Measurements from ENCODE around the gene FBXO27. TPM values are rescaled to one million over a fixed set of nuclear protein-coding genes. Genes with fewer than 3 reads are reported as not detected.

Gene FBXO27
- total RNA-seq, 1 experiment from 2014 or later = 16.4 TPM

DNA sequence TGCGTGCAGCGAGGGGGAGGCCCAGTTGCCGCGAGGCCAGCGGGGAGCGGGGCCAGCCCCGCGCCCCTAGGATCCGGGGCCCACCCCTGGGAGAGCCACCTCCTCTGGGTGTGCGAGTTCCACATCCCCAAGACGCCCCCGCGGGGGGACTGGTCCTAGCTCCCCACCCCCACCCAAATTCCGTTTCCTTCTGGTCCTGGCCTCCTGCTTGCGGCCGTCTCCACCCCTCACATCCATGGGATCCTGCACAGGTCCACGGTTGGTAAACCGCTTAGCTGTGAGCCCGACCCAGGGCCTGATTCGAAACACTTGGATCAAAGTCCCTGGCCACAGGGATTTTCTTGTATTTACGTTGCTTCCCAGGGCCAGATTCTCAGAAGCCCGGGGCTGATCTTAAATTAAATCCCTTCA, 56.5 kb downstream of the FBXO27 start:
- TF ChIP-seq EGR1 (IDR thresholded peaks at IDR 0.05; ENCODE audit: low read depth) (peak; percentile 43; the same call in 1 of the 2 replicates), POLR2A (IDR thresholded peaks at IDR 0.05; ENCODE audit: borderline replicate concordance, extremely low read depth, insufficient read depth, insufficient read length) (no peak), CBX3 (IDR thresholded peaks at IDR 0.05; ENCODE audit: low read depth) (no peak), ZFX (IDR thresholded peaks at IDR 0.05) (no peak), TCF7L2 (IDR thresholded peaks at IDR 0.05; ENCODE audit: borderline replicate concordance, extremely low read depth, insufficient read depth, insufficient read length) (no peak), ZNF274 (IDR thresholded peaks at IDR 0.05; ENCODE audit: low read depth, low read length) (no peak), ZBTB33 (IDR thresholded peaks at IDR 0.05; ENCODE audit: extremely low read depth, insufficient replicate concordance, low read length) (no peak), SP1 (IDR thresholded peaks at IDR 0.05; ENCODE audit: low read depth) (no peak), POLR2AphosphoS5 (IDR thresholded peaks at IDR 0.05; ENCODE audit: low read depth, low read length) (0 out of 2 replicates have a peak, but pooled peaks have one; percentile 3), SIN3A (IDR thresholded peaks at IDR 0.05; ENCODE audit: low read depth) (no peak)
- TF ChIP-seq, protein P1, sequence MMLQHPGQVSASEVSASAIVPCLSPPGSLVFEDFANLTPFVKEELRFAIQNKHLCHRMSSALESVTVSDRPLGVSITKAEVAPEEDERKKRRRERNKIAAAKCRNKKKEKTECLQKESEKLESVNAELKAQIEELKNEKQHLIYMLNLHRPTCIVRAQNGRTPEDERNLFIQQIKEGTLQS (IDR thresholded peaks at IDR 0.05) = no peak
- TF ChIP-seq, protein P2, sequence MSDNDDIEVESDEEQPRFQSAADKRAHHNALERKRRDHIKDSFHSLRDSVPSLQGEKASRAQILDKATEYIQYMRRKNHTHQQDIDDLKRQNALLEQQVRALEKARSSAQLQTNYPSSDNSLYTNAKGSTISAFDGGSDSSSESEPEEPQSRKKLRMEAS (IDR thresholded peaks at IDR 0.05) = no peak
- Histone ChIP-seq H3K36me3 (ENCODE audit: control insufficient read depth in 1 of 2, insufficient read depth in 2 of 2, low read length in 2 of 2) (no peaks in the 10 kb centered on the region), H2AFZ (ENCODE audit: low read depth, low read length, poor library complexity, severe bottlenecking) (no peak overlapping the region), H3K27ac (ENCODE audit: low read depth, low read length) (peak overlapping the region; percentile 61), H3K4me1 (ENCODE audit: control insufficient read depth in 1 of 2, insufficient read depth in 2 of 2, low read length in 2 of 2) (peaks cover 8 to 16% of the 10 kb centered on the region in 2 experiments; a peak in 3 of 4 replicates), H3K9ac (ENCODE audit: low read length) (peak overlapping the region; percentile 68), H4K20me1 (ENCODE audit: insufficient read depth) (no peaks in the 10 kb centered on the region), H3K79me2 (ENCODE audit: insufficient read depth, low read length) (peaks cover 16% of the 10 kb centered on the region), H3K4me2 (ENCODE audit: low read length) (peak overlapping the region; percentile 75), H3K9me2 (ENCODE audit: insufficient read depth) (no peaks in the 10 kb centered on the region), H3K27me3 (ENCODE audit: insufficient read depth, low read length) (no peaks in the 10 kb centered on the region), H3K4me3 (replicated peaks in 1 of 2; ENCODE audit: low read depth in 1 of 2, low read length in 2 of 2) (peak overlapping the region; percentile 16 to 50), H3K9me3 (ENCODE audit: control insufficient read depth in 1 of 2, insufficient read depth in 1 of 2, low read depth in 1 of 2, low read length in 2 of 2) (peaks cover 0 to 2% of the 10 kb centered on the region in 2 experiments; a peak in 2 of 4 replicates)
- intact Hi-C loops (cut with micrococcal nuclease) = no loop called here
- ChIA-PET CTCF (interaction anchor here (0.6 to 1.5 kb wide), 7 partner anchors 13 to 262 kb away, joined by 3 to 7 read pairs (median 4); no protein-coding TSS in a partner anchor), POLR2A (interaction anchor here (0.8 to 1.1 kb wide), 2 partner anchors 56 to 153 kb away, joined by 3 to 5 read pairs; no protein-coding TSS in a partner anchor), RAD21 (ENCODE audit: low non-redundant PET in 1 of 2, low total read pairs in 2 of 2, uncharacterized antibody in 2 of 2, unreplicated experiment in 2 of 2) (interaction anchor here (0.6 to 0.7 kb wide), 2 partner anchors 95 to 108 kb away, joined by 3 to 4 read pairs; partner anchors contain the start of gene ACP7 (in 1 of the 2))
- DNase-seq (ENCODE audit: low read depth, low spot score) (no peak), ATAC-seq (peak; percentile 58)
- BruUV-seq (replicated peaks) = no TSS peak
